ENCODE data around the gene UNC13C. TPM values are rescaled to one million over a fixed set of nuclear protein-coding genes. Genes with fewer than 3 reads are reported as not detected.

Gene UNC13C
- polyA plus RNA-seq, 1 of the 3 experiments (the other 2 are of a cell fraction) = not detected

- Histone ChIP-seq H3F3A (replicated peaks; ENCODE audit: insufficient read depth) (no peaks in the 10 kb centered on the region), H4K20me1 (ENCODE audit: insufficient read depth) (no peaks in the 10 kb centered on the region), H3K27ac (ENCODE audit: low read depth in 2 of 2, low read length in 1 of 2) (no peak overlapping the region), H3K4me2 (no peak overlapping the region), H3K79me2 (ENCODE audit: insufficient read depth) (no peaks in the 10 kb centered on the region), H3K4me3 (ENCODE audit: low read depth in 2 of 2, low read length in 1 of 2) (no peak overlapping the region), H3K4me1 (ENCODE audit: control insufficient read depth in 1 of 2, insufficient read depth in 2 of 2, low read depth in 1 of 2, low read length in 1 of 2) (no peaks in the 10 kb centered on the region), H3K9me2 (no peaks in the 10 kb centered on the region), H3K36me3 (replicated peaks in 1 of 2; ENCODE audit: control insufficient read depth in 1 of 2, insufficient read depth in 2 of 2, low read length in 1 of 2) (no peaks in the 10 kb centered on the region), H2AFZ (ENCODE audit: low read depth) (no peak overlapping the region), H3K9me3 (no peaks in the 10 kb centered on the region), H3K9ac (no peak overlapping the region), H3K27me3 (ENCODE audit: insufficient read depth) (no peaks in the 10 kb centered on the region)
- no peak for DNase-seq
- CTCF ChIA-PET = interaction anchor here (1.4 kb wide), 1 partner anchor 10 kb away, joined by 3 read pairs; no protein-coding TSS in a partner anchor
- POLR2A ChIA-PET = no interaction called here
- TF ChIP-seq SMC3 (IDR thresholded peaks at IDR 0.05; ENCODE audit: low read depth, low read length) (no peak), MEF2A (IDR thresholded peaks at IDR 0.05; ENCODE audit: borderline replicate concordance, low read depth) (no peak), ELF1 (IDR thresholded peaks at IDR 0.05) (no peak), MAX (IDR thresholded peaks at IDR 0.05; ENCODE audit: low read depth) (no peak), TAF1 (IDR thresholded peaks at IDR 0.05; ENCODE audit: borderline replicate concordance, low read depth, low read length) (no peak), ZBTB33 (IDR thresholded peaks at IDR 0.05; ENCODE audit: borderline replicate concordance, low read depth) (no peak), CHD2 (IDR thresholded peaks at IDR 0.05; ENCODE audit: low read length, partially characterized antibody) (no peak), REST (IDR thresholded peaks at IDR 0.05; ENCODE audit: low read depth, low read length) (no peak), EZH2phosphoT487 (IDR thresholded peaks at IDR 0.05; ENCODE audit: borderline replicate concordance, low read depth) (no peak), EP300 (IDR thresholded peaks at IDR 0.05; ENCODE audit: borderline replicate concordance in 1 of 2, low read depth in 1 of 2, low read length in 1 of 2) (no peak), POLR2AphosphoS5 (IDR thresholded peaks at IDR 0.05; ENCODE audit: low read depth, low read length) (no peak), NRF1 (IDR thresholded peaks at IDR 0.05; ENCODE audit: low read depth, low read length) (no peak), GABPA (IDR thresholded peaks at IDR 0.05; ENCODE audit: low read depth) (no peak), USF1 (IDR thresholded peaks at IDR 0.05; ENCODE audit: borderline replicate concordance, low read depth) (no peak), RXRA (IDR thresholded peaks at IDR 0.05; ENCODE audit: borderline replicate concordance, low read depth) (no peak), MXI1 (IDR thresholded peaks at IDR 0.05; ENCODE audit: low read depth, low read length) (no peak), YY1 (IDR thresholded peaks at IDR 0.05; ENCODE audit: low read depth) (no peak), TCF12 (IDR thresholded peaks at IDR 0.05) (no peak), IRF3 (IDR thresholded peaks at IDR 0.05; ENCODE audit: low read depth, low read length) (no peak), FOXM1 (IDR thresholded peaks at IDR 0.05; ENCODE audit: low read depth) (no peak)
- WGBS (ENCODE audit: low lambda C conversion rate) = 8% methylated on average over 1 of the region's 1 CpG
Measured at GRCh38 chr15:54354341-54354740, 376.1 kb downstream of the UNC13C start.
